GM12864 (cell line): ENCODE measurements around the gene RBM38.

Experiments
- DNase-seq: peaks from one replicate; pipeline ENCODE4 v3.0.0-alpha.2; 2011; ENCODE audit warnings: low read depth
- H3K4me3 ChIP-seq: 2 replicates; pipeline ENCODE4 v1.5.1; 2011; ENCODE audit warnings: mild to moderate bottlenecking, low read depth, low read length, control low read depth
- TF ChIP-seq, protein P1 (sequence below): IDR thresholded peaks from 2 replicates; pipeline ENCODE4 v1.5.1; 2011; ENCODE audit warnings: low read depth, mild to moderate bottlenecking, moderate library complexity, low read length, control low read depth, inconsistent platforms; ENCODE audit errors: missing control alignments

RBM38 gene

DNA sequence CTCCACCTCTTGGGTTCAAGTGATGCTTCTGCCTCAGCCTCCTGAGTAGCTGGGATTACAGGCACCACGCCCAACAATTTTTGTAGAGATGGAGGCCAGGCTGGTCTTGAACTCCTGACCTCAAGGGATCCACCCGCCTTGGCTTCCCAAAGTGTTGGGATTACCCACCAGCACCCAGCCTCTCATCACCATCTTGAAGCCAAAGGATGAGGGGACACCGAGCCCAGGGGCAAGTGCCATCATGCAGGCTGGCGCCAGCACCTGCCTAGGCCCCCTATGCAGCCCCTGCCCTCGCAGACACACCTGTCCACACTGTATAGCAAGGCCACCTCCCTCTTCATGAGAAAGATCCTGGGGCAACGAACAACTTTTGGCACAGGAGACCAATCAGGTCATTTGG lies 5.3 kb upstream of the RBM38 start:
- no peak overlapping the region for H3K4me3 ChIP-seq
- DNase-seq: no peak
- TF ChIP-seq, protein P1, sequence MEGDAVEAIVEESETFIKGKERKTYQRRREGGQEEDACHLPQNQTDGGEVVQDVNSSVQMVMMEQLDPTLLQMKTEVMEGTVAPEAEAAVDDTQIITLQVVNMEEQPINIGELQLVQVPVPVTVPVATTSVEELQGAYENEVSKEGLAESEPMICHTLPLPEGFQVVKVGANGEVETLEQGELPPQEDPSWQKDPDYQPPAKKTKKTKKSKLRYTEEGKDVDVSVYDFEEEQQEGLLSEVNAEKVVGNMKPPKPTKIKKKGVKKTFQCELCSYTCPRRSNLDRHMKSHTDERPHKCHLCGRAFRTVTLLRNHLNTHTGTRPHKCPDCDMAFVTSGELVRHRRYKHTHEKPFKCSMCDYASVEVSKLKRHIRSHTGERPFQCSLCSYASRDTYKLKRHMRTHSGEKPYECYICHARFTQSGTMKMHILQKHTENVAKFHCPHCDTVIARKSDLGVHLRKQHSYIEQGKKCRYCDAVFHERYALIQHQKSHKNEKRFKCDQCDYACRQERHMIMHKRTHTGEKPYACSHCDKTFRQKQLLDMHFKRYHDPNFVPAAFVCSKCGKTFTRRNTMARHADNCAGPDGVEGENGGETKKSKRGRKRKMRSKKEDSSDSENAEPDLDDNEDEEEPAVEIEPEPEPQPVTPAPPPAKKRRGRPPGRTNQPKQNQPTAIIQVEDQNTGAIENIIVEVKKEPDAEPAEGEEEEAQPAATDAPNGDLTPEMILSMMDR: no peak

DNA sequence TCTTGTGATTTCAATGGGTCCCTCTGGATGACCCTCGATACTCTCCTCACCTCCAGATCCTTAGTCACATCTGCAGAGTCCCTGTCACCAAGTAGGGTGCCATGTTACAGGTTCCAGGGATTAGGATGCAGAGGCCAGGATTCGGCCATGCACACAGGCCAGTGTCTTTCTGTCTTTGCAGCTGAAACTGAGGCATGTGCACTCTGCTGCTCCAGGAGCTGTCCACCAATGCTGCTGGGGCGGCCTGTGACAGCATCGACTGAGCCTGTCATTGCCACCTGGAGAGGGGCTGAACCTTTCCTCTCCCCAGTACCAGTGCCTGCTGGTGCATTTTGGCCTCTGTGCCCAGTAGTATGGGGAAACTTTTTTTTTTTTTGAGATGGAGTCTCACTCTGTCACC lies 4.4 kb upstream of the RBM38 start:
- H3K4me3 ChIP-seq: no peak overlapping the region
- no peak for DNase-seq
- TF ChIP-seq, protein P1: no peak

DNA sequence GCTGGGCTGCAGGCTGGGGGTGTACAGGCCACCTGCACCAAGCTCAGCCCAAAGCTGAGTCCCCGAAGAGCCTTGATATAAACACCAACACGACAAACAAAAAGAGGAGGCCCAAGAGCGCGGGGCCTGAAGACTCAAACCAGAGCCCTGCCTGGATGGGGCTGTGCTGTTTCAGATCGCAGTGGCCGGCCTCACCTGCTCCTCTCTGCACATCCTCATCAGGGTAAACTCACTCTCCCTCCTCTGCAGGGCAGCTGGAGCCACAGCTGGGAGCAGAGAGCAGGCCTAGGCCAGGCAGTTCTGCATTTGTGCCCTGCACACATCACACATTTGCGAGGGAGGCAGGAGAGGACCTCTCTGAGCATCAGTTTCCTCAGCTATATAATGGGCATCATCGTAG lies 3.7 kb upstream of the RBM38 start:
- TF ChIP-seq, protein P1: no peak
- H3K4me3 ChIP-seq: no peak overlapping the region
- DNase-seq: no peak

DNA sequence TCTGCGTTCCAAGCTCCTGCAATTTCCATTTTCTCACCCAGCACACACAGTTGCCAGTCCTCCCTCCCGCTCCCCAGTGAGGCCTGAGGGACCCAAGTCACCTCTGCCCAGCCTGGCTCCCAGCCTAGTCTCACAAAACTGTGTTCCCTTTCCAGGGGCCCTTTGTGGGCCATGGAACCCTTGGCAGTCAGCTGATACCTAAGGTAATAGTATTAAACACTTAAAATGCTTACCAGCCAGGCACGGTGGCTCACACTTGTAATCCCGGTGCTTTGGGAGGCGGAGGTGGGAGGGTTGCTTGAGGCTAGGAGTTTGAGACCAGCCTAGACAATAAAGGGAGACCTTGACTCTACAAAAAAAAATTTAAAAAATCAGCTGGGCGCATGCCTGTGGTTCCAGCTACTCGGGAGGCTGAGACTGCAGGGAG lies 3.2 kb upstream of the RBM38 start:
- TF ChIP-seq, protein P1: no peak
- no peak overlapping the region for H3K4me3 ChIP-seq
- DNase-seq: no peak

DNA sequence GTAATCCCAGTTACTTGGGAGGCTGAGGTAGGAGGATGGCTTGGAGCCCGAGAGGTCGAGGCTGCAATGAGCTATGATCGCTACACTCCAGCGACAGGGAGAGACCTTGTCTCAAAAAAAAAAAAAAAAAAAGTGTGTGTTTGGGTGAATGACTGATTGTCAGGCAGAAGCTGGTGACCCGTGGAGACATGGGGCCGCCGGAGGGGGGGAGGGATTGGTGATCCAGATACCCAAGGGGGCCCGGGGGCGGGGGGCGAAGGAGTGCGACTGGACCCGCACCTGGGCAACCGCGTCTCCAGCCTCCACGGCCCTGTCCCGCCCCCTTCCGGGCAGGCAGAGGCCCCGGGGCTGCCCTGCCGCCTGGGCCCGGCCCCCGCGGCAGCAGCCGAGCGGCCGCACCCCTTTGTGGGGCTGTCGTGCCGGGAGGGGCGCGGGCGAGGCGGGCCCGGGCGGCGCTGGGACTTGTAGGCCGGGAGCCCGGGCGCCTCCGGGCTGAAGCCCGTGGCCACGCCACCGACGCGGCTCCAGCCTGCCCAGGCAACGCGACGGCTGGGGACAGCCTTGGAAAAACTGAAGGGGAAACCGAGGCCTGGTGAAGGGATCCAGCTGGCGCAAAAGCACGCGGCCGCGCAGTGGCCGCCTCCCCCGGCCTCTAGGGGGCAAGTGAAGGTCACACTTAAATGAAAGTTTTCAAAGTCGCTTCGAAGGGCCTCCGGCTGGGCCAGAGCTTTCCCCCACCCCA lies 2.1 kb upstream of the RBM38 start:
- DNase-seq: no peak
- TF ChIP-seq, protein P1: peak; percentile 68
- H3K4me3 ChIP-seq: peak overlapping the region; percentile 31

DNA sequence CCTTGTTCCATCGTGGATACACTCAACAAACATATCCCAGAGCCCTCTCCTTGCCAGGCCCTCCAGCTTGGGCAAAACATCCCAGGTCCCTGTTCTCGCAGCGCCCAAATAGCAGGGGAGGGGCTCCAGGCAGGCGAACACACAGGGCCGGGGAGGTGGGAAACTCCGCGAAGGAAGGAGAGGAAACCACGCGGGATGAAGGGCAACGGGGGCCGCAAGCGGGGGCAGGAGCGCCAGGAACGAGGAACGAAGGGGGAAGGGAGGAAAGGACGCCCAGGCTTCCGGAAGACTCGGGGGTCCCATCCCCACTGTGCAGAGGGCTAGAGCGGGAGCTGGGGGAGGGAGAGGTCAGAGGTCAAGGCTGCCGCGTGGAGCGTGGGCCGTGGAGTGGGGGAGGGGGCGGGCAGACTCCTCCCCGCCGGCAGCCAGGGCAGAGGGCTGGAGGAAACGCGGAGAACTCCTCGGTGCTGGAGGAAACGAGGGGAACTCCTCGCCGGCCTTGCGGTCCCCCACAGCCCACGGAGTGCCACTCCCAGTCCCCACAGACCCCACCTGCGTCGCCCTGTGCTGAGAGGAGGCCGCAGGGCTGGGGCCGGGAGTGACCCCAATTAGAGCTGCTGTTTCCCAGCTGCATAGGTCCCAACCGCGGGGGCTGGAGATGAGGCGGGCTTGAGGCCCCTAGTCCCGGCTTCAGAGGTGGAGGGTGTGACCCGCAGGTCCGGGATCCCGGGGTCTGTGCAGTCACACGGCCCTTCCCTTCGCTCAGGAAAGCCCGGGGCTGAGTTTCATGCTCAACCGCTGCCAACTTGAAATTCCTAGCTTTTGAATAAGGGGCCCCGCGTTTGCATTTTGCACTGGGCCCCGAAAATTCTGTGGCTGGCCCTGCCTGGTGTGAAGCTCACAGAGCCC lies 1.2 kb upstream of the RBM38 start:
- H3K4me3 ChIP-seq: peak overlapping the region; percentile 31
- DNase-seq: no peak
- TF ChIP-seq, protein P1: no peak
